22Rv1 (cell line): ENCODE data around the gene MEIS2.
"Not testable (repeated sequence)": the region's sequence is repeated elsewhere in the genome, so short reads cannot be mapped to it uniquely, and the experiment has no call there.

ENCODE experiments used
- H3K27ac ChIP-seq: fragments of 450-650 bp; 2 replicates; pipeline ENCODE4 v1.5.1; 2017
- ZFX ChIP-seq: fragments of 450-650 bp; IDR thresholded peaks from 2 replicates; pipeline ENCODE4 v1.6.1; 2017; ENCODE audit warnings: antibody characterized with exemption, borderline replicate concordance
- TF ChIP-seq, protein P1 (sequence below): fragments of 450-650 bp; IDR thresholded peaks from 2 replicates; pipeline ENCODE4 v1.5.1; 2017; ENCODE audit warnings: mild to moderate bottlenecking

MEIS2 gene

DNA sequence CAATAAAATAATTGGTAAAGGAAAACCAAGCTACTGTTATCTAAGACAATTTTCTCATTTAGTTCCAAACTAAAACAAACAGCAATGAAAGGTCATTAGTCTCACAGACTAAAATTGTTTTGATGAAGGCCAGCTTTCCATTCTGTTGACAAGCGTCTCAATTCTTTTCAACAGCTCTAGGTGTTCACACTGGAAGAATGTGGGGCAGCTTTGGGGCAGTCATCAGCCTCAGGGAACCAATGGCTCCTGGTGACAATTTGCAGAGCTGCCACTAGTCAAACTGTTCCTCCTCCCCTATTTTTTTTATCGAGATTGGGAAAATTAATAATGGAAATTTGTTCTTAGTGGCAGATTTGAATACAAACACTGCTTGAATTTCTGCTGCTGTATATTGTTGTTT, 104.2 kb downstream of the MEIS2 start:
- H3K27ac ChIP-seq, result no peak overlapping the region
- TF ChIP-seq ZFX, result no peak
- TF ChIP-seq, protein P1, sequence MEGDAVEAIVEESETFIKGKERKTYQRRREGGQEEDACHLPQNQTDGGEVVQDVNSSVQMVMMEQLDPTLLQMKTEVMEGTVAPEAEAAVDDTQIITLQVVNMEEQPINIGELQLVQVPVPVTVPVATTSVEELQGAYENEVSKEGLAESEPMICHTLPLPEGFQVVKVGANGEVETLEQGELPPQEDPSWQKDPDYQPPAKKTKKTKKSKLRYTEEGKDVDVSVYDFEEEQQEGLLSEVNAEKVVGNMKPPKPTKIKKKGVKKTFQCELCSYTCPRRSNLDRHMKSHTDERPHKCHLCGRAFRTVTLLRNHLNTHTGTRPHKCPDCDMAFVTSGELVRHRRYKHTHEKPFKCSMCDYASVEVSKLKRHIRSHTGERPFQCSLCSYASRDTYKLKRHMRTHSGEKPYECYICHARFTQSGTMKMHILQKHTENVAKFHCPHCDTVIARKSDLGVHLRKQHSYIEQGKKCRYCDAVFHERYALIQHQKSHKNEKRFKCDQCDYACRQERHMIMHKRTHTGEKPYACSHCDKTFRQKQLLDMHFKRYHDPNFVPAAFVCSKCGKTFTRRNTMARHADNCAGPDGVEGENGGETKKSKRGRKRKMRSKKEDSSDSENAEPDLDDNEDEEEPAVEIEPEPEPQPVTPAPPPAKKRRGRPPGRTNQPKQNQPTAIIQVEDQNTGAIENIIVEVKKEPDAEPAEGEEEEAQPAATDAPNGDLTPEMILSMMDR, result no peak

DNA sequence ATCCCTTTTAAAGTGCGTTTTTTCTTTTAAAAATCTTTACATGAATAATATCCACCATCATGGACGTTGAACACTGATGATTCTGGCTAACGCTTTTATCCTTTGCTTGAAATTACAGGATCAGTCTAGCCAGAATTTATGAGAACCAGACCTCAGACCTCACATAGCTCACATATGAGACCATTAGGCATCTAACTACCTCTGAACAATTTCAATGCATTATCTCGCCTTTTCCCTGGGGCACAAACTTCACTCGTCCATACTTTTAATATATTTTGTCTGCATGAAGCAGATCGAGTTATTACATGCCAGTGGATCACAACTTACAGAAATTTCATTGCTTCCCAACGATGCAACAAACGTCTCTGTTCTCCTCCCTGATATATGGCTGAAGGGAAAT, 105.6 kb downstream of the MEIS2 start:
- no peak for TF ChIP-seq ZFX
- TF ChIP-seq, protein P1, result no peak

DNA sequence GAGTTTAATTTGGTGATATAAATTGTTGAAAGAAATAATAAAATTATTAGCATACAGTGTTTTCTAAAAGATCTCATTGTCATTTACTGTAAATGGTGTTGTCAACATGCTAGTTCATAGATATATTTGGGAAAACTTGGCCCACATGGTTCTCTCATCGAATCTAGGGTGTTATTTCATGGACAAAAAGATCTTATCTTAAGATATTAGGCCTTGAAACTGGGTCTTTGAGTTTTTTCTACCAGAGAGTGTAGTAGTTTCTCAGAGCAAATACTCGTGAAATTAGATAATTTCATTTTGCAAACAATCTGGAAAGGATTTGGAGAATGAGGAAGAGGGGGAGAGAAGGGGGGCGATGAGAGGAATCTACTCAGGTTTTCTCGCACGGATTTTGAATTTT, 107.9 kb downstream of the MEIS2 start:
- TF ChIP-seq, protein P1, result no peak
- no peak overlapping the region for H3K27ac ChIP-seq

More for the DNA sequence above, 105.6 kb downstream of the MEIS2 start:
- H3K27ac ChIP-seq, result no peak overlapping the region

DNA sequence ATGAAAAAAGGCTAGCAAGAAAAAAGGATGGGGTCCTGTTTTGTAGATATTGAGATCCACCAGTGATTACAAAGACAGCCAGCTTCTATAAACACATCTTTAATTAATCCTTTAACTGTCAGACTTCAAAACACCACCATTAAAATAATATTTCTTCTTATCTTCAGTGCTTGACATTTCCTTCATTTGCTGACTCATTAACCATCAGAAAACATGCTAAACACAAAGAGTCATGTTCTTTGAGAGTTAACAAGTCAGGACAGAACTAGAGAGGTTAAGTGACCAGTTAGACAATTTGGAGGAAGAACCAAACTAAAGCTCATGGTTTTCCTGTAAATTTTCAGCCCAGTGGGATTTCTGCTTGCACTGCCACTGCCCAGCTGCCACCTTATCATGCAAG, 111.4 kb downstream of the MEIS2 start:
- H3K27ac ChIP-seq, result no peak overlapping the region
- no peak for TF ChIP-seq ZFX
- TF ChIP-seq, protein P1, result no peak

DNA sequence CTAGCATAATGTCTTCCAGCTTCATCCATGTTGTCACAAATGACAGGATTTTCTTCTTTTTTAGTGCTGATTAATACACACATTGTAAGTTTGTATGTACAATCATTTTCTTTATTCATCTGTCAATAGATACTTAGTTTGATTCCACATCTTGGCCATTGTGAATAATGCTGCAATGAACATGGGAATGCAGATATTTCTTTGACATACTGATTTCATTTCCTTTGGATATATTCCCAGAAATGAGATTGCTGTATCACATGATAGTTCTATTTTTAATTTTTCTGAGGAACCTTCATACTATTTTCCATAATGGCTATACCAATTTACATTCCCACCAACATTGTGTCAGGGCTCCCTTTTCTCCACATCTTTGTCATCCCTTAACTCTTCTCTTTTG, 117.9 kb downstream of the MEIS2 start:
- no peak overlapping the region for H3K27ac ChIP-seq
- no peak for TF ChIP-seq ZFX
- TF ChIP-seq, protein P1, result no peak

DNA sequence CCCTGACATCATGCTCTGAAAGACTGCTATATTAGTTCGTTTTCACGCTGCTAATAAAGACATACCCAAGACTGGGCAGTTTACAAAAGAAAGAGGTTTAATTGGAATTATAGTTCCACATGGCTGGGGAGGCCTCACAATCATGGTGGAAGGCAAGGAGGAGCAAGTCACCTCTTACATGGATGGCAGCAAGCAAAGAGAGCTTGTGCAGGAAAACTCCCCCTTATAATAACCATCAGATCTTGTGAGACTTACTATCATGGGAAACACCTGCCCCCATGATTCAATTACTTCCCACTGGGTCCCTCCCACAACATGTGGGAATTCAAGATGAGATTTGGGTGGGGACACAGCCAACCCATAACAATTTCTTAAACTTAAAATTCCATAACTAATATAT, 120.1 kb downstream of the MEIS2 start:
- H3K27ac ChIP-seq, result not testable (repeated sequence)

DNA sequence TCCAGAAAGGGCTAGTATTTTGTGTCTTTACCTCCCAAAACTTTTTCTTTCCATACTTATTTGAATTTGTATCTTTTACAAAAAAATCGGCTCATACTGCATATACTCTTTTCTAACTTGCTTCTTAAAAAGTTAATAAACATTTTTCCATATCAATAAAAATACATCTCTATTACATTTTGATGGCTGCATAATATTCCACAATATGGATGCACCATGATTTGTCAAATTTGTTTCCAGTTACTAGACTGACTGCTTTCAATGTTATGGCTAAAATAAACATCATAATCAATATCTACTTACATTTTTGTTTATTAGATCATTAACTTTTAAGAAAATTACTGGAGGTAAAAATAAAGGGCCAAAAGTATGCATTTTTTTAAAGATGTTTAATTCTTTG, 121.7 kb downstream of the MEIS2 start:
- TF ChIP-seq, protein P1, result no peak
- TF ChIP-seq ZFX, result no peak
- H3K27ac ChIP-seq, result no peak overlapping the region

DNA sequence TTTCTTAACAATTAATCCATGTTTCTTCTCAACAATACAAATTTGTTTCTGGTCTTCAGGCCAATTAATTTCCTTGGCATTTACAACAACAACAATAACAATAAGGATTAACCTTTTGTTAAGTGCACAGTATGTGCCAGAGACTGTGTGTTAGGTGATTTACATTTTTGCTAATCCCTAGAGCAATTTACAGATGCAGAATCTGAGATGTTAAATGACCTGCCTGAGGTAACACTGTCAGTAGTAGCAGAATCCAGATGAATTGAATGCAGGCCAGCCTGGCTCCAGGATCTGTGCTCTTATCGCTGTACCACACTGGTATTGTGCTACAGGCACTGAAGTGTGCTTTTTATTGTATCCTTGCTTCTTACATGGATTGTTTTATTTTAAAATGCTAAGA, 122.2 kb downstream of the MEIS2 start:
- H3K27ac ChIP-seq, result no peak overlapping the region
- TF ChIP-seq, protein P1, result no peak
- TF ChIP-seq ZFX, result no peak
